T-cell (primary cell): Measurements from ENCODE around the gene CCDC134. TPM values are rescaled to one million over a fixed set of nuclear protein-coding genes. Genes with fewer than 3 reads are reported as not detected.

Experiments
- ATAC-seq, 4 experiments: fragments of 200-7000 bp in 3 of 4; fragments of 150-1000 bp in 1 of 4; cut with Tn5 transposase; replicated peaks in 1 of 4; 1 replicate in 3 of 4; 2 replicates in 1 of 4; pipeline ENCODE4 v1.10.0; 2021; ENCODE audit warnings: moderate library complexity in 3 of 4, mild to moderate bottlenecking in 2 of 4, moderate number of reproducible peaks in 1 of 4
- CTCF ChIA-PET, 2 donors: fragments of 300-600 bp; sonication (Branson Sonifier 250); formaldehyde crosslinking; loops; one replicate each; lab custom pipeline; 2022; ENCODE audit warnings: antibody characterized with exemption in 2 of 2; lab: Charles Lee
- POLR2A ChIA-PET, 2 donors: fragments of 300-600 bp; sonication (Branson Sonifier 250); formaldehyde crosslinking; loops; one replicate each; lab custom pipeline; 2022; ENCODE audit warnings: antibody characterized with exemption in 2 of 2; lab: Charles Lee
- DNase-seq, 35 experiments: peaks; one replicate each; pipeline versions ENCODE4 v3.0.0 to v3.0.0-alpha.2; 2013 to 2023
- H3K27ac ChIP-seq: one replicate; pipeline ENCODE4 v1.5.1; 2013; ENCODE audit warnings: low read length
- H3K27me3 ChIP-seq, 2 experiments: replicated peaks in 1 of 2; 1 replicate in 1 of 2; 2 replicates in 1 of 2; pipeline versions ENCODE4 v1.6.1 to v1.7.0; 2013; ENCODE audit warnings: low read length in 1 of 2, mixed read lengths in 1 of 2; ENCODE audit not compliant: control insufficient read depth in 2 of 2, insufficient read depth in 2 of 2; ENCODE audit errors: extremely low read depth in 1 of 2
- H3K36me3 ChIP-seq, 2 donors: 1 replicate in 1 of 2; 2 replicates in 1 of 2; pipeline versions ENCODE4 v1.6.1 to v1.7.0; 2013; ENCODE audit warnings: low read length in 1 of 2; ENCODE audit not compliant: control insufficient read depth in 2 of 2, insufficient read depth in 1 of 2; ENCODE audit errors: extremely low read depth in 1 of 2
- H3K4me1 ChIP-seq, 2 experiments: 1 replicate in 1 of 2; 2 replicates in 1 of 2; pipeline versions ENCODE4 v1.6.1 to v1.7.0; 2013; ENCODE audit warnings: low read length in 2 of 2, mixed read lengths in 1 of 2; ENCODE audit not compliant: insufficient read depth in 2 of 2, control insufficient read depth in 1 of 2; ENCODE audit errors: extremely low read depth in 1 of 2
- H3K4me3 ChIP-seq, 2 donors: 1 replicate in 1 of 2; 2 replicates in 1 of 2; pipeline versions ENCODE4 v1.5.1 to v1.7.0; 2013; ENCODE audit warnings: mild to moderate bottlenecking in 2 of 2, low read length in 1 of 2, moderate library complexity in 1 of 2; ENCODE audit not compliant: control insufficient read depth in 1 of 2; ENCODE audit errors: extremely low read depth in 1 of 2
- H3K9me3 ChIP-seq: 2 replicates; pipeline ENCODE4 v1.7.0; 2013
- H3K27ac Mint-ChIP-seq, 2 donors: one replicate each; pipeline ENCODE4 v1.8.0; 2020 to 2021; ENCODE audit warnings: mild to moderate bottlenecking in 2 of 2, mixed read lengths in 2 of 2
- H3K27me3 Mint-ChIP-seq, 2 donors: one replicate each; pipeline ENCODE4 v1.8.0; 2021 to 2022; ENCODE audit warnings: mixed read lengths in 2 of 2
- H3K36me3 Mint-ChIP-seq: one replicate; pipeline ENCODE4 v1.8.0; 2021; ENCODE audit warnings: mixed read lengths
- H3K4me1 Mint-ChIP-seq, 3 donors: one replicate each; pipeline ENCODE4 v1.8.0; 2020 to 2022; ENCODE audit warnings: mixed read lengths in 3 of 3, mild to moderate bottlenecking in 1 of 3
- H3K4me3 Mint-ChIP-seq, 3 donors: one replicate each; pipeline ENCODE4 v1.8.0; 2020 to 2022; ENCODE audit warnings: mild to moderate bottlenecking in 3 of 3, mixed read lengths in 3 of 3, moderate library complexity in 3 of 3
- H3K9me3 Mint-ChIP-seq, 3 donors: one replicate each; pipeline ENCODE4 v1.8.0; 2020 to 2022; ENCODE audit warnings: mixed read lengths in 3 of 3
- WGBS: methylation state at CpG from one replicate; pipeline ENCODE4 v1.1.5; 2013; ENCODE audit warnings: missing lambda C conversion rate; ENCODE audit not compliant: insufficient coverage; 5-methylcytosine and 5-hydroxymethylcytosine counted together
- total RNA-seq, 35 experiments: library from RNA in 6 of 35; stranded (reverse) in 6 of 35; fragments of 120-200 nt in 1 of 35; gene quantifications; one replicate each; pipeline versions ENCODE4 v1.2.1 to v1.2.4 and lab custom pipeline; 2013 to 2026

Gene CCDC134
- total RNA-seq, 5 donors from 2014 or later (not counting 1 experiment from before 2014, with no cell fraction given) = 14.4 to 21.7 (median 16.7) TPM

- ATAC-seq (no peak), DNase-seq (no peak)
- Histone ChIP-seq H3K9me3 (no peaks in the 10 kb centered on the region), H3K27me3 (no peaks in the 10 kb centered on the region), H3K36me3 (peaks cover 0 to 42% of the 10 kb centered on the region in 2 donors), H3K4me1 (peaks cover 0 to 4% of the 10 kb centered on the region in 2 experiments), H3K27ac (no peak overlapping the region), H3K4me3 (no peak overlapping the region)
- Mint-ChIP-seq H3K36me3 (peaks cover 27% of the 10 kb centered on the region), H3K27me3 (no peaks in the 10 kb centered on the region), H3K4me1 (peaks cover 11 to 17% (median 14%) of the 10 kb centered on the region in 3 donors), H3K4me3 (no peak overlapping the region), H3K27ac (peak overlapping the region; percentile 62 to 71), H3K9me3 (no peaks in the 10 kb centered on the region)
- CTCF ChIA-PET = interaction anchor here (0.9 to 1.9 kb wide), 6 partner anchors 35 to 119 kb away, joined by 3 to 8 read pairs (median 4); partner anchors contain the start of gene TNFRSF13C (in 1 of the 2)
- 92% methylated on average over 12 of the region's 12 CpGs for WGBS
- POLR2A ChIA-PET = interaction anchor here in 1 of 2 donors (0.6 kb wide), 1 partner anchor 42 kb away, joined by 5 read pairs; no protein-coding TSS in a partner anchor
Measured at GRCh38 chr22:41821471-41822316, 21.2 kb downstream of the CCDC134 start.

- Histone ChIP-seq H3K9me3 (no peaks in the 10 kb centered on the region), H3K36me3 (peaks cover 0 to 39% of the 10 kb centered on the region in 2 donors), H3K27me3 (no peaks in the 10 kb centered on the region), H3K4me3 (no peak overlapping the region), H3K27ac (no peak overlapping the region), H3K4me1 (peaks cover 0 to 4% of the 10 kb centered on the region in 2 experiments)
- no peaks in the 10 kb centered on the region for H3K9me3 Mint-ChIP-seq
- DNase-seq (peak in 14 of 35 experiments; percentile 3 to 85 (median 25)), ATAC-seq (peak; percentile 64 to 91 (median 88))
- WGBS = 89% methylated on average over 2 of the region's 3 CpGs
- H3K27ac Mint-ChIP-seq = peak overlapping the region; percentile 62 to 71
- no peak overlapping the region for H3K4me3 Mint-ChIP-seq
- H3K4me1 Mint-ChIP-seq = peaks cover 11 to 17% (median 14%) of the 10 kb centered on the region in 3 donors
- ChIA-PET CTCF (interaction anchor here (0.6 to 1.9 kb wide), 13 partner anchors 8 to 486 kb away, joined by 3 to 10 read pairs (median 3); partner anchors contain the start of genes SREBF2 (in 1 of the 2) and TNFRSF13C (in 1 of the 2)), POLR2A (interaction anchor here in 1 of 2 donors (0.6 kb wide), 1 partner anchor 42 kb away, joined by 5 read pairs; no protein-coding TSS in a partner anchor)
- H3K27me3 Mint-ChIP-seq = no peaks in the 10 kb centered on the region
- H3K36me3 Mint-ChIP-seq = peaks cover 27% of the 10 kb centered on the region
Measured at GRCh38 chr22:41822317-41823057, 22.0 kb downstream of the CCDC134 start.

GRCh38 chr22:41823797-41824196 lies 23.3 kb downstream of the CCDC134 start:
- no peak for DNase-seq
- H3K27me3 ChIP-seq = no peaks in the 10 kb centered on the region
- H3K9me3 Mint-ChIP-seq = no peaks in the 10 kb centered on the region
- ChIA-PET POLR2A (no interaction called here), CTCF (interaction anchor here in 1 of 2 donors (0.6 kb wide), 1 partner anchor 24 kb away, joined by 3 read pairs; no protein-coding TSS in a partner anchor)
- peaks cover 0 to 27% of the 10 kb centered on the region in 2 donors for H3K36me3 ChIP-seq
- no peaks in the 10 kb centered on the region for H3K9me3 ChIP-seq
- peak overlapping the region in 1 of 2 donors; percentile 77 for H3K27ac Mint-ChIP-seq
- no peak overlapping the region for H3K27ac ChIP-seq
- peaks cover 27% of the 10 kb centered on the region for H3K36me3 Mint-ChIP-seq
- ATAC-seq = no peak
- H3K27me3 Mint-ChIP-seq = no peaks in the 10 kb centered on the region
- no peak overlapping the region for H3K4me3 Mint-ChIP-seq
- H3K4me1 ChIP-seq = peaks cover 0 to 4% of the 10 kb centered on the region in 2 experiments
- WGBS = 80% methylated on average over 2 of the region's 6 CpGs
- peaks cover 11 to 17% (median 14%) of the 10 kb centered on the region in 3 donors for H3K4me1 Mint-ChIP-seq
- no peak overlapping the region for H3K4me3 ChIP-seq

- Histone ChIP-seq H3K36me3 (peaks cover 0 to 18% of the 10 kb centered on the region in 2 donors), H3K27ac (no peak overlapping the region), H3K9me3 (no peaks in the 10 kb centered on the region), H3K4me3 (no peak overlapping the region), H3K4me1 (peaks cover 0 to 4% of the 10 kb centered on the region in 2 experiments), H3K27me3 (no peaks in the 10 kb centered on the region)
- H3K36me3 Mint-ChIP-seq = peaks cover 20% of the 10 kb centered on the region
- 93% methylated on average over 6 of the region's 7 CpGs for WGBS
- peak overlapping the region; percentile 15 to 48 for H3K27ac Mint-ChIP-seq
- ChIA-PET CTCF (no interaction called here), POLR2A (no interaction called here)
- H3K27me3 Mint-ChIP-seq = no peaks in the 10 kb centered on the region
- peaks cover 11 to 17% (median 14%) of the 10 kb centered on the region in 3 donors for H3K4me1 Mint-ChIP-seq
- no peak for ATAC-seq
- no peaks in the 10 kb centered on the region for H3K9me3 Mint-ChIP-seq
- no peak for DNase-seq
- no peak overlapping the region for H3K4me3 Mint-ChIP-seq
Measured at GRCh38 chr22:41825376-41825775, 24.9 kb downstream of the CCDC134 start.

GRCh38 chr22:41826021-41826420 lies 25.5 kb downstream of the CCDC134 start:
- Mint-ChIP-seq H3K9me3 (no peaks in the 10 kb centered on the region), H3K4me3 (no peak overlapping the region), H3K4me1 (peaks cover 11 to 19% (median 16%) of the 10 kb centered on the region in 3 donors), H3K36me3 (peaks cover 14% of the 10 kb centered on the region), H3K27ac (peak overlapping the region in 1 of 2 donors; percentile 52), H3K27me3 (no peaks in the 10 kb centered on the region)
- WGBS = 94% methylated on average over 3 of the region's 3 CpGs
- Histone ChIP-seq H3K36me3 (peaks cover 0 to 18% of the 10 kb centered on the region in 2 donors), H3K4me3 (no peak overlapping the region), H3K27me3 (no peaks in the 10 kb centered on the region), H3K9me3 (no peaks in the 10 kb centered on the region), H3K4me1 (peaks cover 0 to 4% of the 10 kb centered on the region in 2 experiments), H3K27ac (no peak overlapping the region)
- ATAC-seq = no peak
- ChIA-PET CTCF (interaction anchor here in 1 of 2 donors (0.6 kb wide), 1 partner anchor 119 kb away, joined by 3 read pairs; no protein-coding TSS in a partner anchor), POLR2A (no interaction called here)
- no peak for DNase-seq
